Measurements from ENCODE around the gene ADAM17.

ADAM17 gene

GRCh38 chr2:9439536-9439935 is 116.1 kb downstream of the ADAM17 start:
- in situ Hi-C loops (cut with MboI; ENCODE audit: low pct_unique_long_range_greater_than_20kb, low sequenced_read_pairs, unreplicated experiment) = no loop called here
- TF ChIP-seq CTCF (IDR thresholded peaks at IDR 0.05; ENCODE audit: extremely low read depth, insufficient read depth, missing control alignments) = no peak
- no peak for DNase-seq (ENCODE audit: low spot score)
